Measurements from ENCODE around the gene TNS3.

TNS3 gene

DNA sequence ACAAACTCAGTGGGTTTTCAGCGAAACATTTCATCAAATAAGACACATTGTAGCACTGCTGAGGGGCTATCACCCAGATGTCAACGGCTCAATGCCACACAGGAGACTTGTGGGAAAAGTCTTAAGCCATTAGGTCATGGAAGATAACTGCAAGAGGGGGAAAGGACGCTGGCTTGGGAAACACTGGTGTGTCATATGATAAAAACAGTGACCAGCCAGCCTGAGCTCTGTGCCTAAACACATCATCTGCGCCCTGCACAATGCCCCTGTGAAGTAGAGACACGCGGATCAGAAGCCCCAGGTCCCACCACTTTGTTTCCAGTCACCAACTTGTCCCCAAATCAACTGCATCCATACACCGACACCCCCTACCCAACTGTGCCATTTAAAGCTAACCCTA lies 116.7 kb downstream of the TNS3 start:
- no peak for DNase-seq

DNA sequence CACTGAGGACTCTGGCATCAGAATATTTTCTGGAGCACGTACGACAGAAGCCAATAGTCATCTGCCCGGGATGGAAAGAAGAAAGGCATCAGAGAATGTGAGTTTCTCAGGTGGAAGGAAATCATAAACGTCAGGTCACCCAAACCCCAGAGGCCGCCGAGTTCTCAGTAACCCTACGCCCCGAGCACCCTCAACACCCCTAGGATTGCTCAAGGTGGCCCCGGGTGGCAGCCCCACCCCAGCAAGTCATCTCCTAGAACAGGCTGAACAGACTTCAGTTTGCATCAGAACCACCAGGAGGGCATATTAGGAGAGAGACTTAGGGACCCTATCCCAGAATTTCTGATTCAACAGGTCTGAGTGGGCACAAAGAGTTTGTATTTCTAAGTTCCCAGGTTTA lies 117.6 kb downstream of the TNS3 start:
- DNase-seq: no peak

DNA sequence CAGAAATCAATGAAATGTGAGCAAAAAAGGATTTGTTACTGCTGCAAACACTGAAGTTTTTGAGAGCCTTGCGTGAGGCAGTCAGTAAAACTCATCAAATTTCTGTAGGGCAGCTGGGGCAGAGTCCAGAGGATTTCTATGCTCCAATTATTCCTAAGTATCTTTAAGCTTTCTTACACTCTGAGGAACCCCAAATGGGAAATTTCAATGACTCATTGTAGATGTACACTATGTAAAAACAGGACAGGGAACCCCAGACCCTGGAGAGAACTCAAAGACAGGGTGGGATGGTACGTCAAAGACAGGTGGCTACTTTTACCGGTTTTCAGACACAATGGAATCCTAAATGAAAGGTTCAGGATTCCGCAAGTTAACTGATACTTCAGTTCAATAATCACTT lies 120.2 kb downstream of the TNS3 start:
- DNase-seq: no peak

DNA sequence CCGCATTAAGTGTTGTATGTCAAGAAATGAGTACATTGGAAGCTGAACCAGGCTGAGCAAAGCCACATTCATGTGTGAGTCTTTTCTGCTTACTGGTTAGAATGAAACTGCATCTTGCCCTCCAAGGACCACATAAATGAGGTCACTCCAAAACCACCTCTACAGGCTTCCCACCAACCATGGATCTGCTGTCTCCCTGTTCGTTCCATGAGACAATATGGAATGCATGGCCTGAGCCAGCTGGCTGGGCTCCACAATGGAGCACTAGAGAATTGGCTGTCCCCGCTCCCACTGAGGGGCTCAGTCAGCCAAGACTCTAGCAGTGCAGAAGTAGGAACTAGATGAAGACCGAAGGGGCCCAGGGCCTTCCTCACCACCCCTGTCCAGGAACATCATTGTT lies 120.8 kb downstream of the TNS3 start:
- DNase-seq: no peak

DNA sequence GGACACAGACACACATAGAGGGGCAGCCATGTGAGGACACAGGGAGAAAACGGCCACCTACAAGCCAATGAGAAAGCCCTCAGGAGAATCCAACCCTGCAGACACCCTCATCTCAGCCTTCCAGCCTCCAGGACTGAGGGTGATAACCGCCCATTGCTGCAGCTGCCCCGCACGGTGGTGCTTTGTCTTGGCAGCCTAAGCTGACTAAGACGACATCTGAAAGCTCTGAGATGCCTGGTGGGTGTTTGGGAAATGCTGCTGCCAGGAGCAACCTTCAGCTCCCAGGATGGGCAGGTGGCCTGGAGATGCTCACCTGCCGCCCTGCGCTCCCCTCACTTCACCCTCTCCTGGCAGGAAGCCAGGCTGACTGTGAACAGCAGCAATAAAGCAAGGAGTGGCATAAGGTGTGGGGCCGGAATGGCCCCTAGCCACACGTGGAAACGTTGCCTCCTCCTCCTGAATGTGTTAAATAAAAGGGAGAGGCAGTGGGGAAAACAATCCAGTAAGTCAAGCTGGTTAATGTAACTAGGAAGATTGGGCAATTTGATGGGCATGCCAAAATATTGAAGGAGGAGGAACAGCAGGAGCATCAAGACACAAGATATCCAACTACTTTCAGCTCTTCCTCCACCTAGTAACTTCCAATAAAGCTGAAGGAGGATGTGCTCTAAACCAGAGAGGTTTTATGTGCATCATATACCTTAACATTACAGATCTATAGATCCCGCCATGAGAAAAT lies 121.5 kb downstream of the TNS3 start:
- DNase-seq: no peak

DNA sequence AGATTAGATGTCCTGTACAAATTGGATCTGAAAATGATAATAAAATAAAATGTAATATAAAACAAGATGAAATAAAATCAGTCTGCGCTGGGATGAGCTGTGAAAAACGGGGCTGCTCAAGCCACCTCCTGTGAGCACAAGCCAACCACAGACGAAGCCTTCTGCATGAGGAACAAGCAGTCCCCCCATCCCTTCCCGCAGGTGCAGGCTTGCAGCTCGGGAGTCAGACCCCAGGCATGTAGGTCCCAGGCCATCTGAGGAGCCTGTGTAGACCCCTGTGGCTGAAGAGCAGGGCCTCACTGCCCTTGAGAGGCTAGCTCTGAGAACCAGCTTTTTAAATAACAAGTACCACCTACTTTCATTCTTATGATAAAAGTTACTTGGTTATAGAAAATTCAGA lies 123.4 kb downstream of the TNS3 start:
- DNase-seq: no peak

DNA sequence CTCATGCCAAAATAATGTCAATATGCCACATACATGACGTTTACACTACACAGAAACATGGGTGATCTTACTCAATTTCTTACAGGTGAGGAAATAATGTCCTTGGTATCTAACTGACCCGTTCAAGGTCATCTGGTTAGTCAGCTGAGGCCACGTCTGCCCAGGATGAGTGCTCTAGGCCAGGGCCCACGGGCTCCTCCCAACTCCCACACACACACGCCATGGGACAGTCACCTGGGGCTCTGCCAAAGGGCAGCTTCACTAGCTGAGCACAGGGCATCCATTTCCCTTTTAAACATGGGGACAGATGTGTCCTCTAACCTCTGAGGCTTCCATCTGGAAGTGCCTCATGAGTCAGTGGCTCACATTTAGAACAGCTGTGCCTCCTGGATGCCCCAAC lies 123.9 kb downstream of the TNS3 start:
- DNase-seq: no peak

DNA sequence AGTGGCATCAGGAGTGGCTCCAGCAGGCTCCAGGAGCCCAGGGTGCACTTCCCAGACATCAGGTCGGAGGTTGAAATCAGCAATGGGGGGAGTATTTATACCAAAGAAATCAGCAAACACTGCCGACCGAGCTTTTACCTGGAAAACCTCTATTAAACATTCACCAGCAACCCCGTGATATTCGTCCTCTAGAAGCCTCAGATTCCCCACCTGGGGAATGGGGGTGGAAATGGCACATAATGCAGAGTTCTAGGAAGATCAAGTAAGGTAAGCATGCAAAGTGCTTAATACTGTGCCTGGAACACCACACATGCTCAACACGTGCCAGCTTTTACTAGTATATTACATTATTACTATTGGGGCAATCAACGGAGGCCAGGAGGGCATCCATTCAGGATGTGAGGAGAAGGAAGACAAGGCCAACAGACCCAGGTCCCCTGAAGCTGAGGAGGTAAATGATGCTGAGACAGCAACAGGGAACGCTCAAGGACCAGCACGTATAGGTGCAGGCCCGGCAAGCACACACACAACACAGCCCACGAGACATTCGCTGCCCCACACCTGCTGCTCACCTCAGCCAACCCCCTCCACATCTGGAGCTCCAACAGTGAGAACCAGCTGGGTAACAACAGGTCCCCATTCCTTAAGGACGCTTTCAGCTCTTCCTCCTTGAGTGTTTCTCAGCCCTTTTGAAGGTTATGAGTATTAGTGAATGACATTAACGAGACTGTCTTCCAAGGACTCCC lies 125.5 kb downstream of the TNS3 start:
- no peak for DNase-seq

DNA sequence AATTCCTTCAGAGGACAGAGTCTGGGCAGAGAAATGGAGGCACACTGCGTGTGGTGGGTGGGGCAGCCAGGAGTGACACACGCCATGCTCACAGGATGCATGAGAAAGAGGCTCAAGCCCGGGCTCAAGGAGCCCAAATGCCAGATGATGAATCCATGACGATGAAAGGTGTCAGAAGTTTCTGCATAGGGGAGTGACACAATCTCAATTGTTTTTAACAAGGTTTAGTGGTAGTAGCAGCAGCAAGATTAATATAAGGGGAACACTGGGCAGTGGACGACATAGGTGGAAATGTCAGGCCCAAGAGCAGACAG lies 126.1 kb downstream of the TNS3 start:
- no peak for DNase-seq

DNA sequence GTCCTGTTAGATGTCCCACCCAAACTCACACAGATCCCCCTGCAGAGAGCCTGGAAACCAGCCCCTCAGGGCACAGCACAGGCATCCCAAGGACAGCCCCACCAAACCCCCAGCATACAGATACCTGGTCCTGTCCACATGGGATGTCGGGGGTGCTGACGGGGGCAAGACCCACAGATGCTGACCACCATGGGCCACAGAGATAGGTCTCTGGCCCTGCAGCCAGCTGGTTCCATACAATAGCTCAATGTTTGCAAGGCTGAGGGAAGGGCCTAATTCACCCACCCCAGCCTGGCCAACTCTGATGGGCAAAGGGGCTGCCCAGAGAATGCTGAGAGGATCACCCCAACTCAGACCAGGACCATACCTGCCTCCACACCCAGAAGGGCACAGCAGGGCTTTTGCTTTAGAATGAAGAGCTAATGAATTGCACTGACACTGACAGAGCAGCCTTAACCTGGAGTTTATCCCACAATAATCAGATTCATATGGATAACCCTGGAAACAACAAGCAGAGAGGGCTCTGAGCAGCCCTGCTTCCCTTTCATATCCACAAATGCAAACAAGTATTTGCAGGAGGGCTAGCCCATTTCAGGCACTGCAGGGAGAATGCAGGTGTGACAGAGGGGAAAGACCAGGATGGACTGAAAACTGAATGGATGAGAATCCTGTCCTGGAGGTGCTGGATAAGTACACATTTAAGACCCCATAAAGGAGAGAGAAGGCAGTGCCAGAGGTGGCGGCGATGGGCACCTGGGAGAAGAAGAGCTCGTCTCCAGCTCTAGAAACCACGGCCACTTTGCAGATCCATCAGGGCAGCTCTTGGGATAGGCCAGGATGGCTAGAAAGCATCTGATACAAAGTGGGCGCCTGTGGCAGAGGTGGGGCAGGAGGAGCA lies 126.7 kb downstream of the TNS3 start:
- DNase-seq: no peak

DNA sequence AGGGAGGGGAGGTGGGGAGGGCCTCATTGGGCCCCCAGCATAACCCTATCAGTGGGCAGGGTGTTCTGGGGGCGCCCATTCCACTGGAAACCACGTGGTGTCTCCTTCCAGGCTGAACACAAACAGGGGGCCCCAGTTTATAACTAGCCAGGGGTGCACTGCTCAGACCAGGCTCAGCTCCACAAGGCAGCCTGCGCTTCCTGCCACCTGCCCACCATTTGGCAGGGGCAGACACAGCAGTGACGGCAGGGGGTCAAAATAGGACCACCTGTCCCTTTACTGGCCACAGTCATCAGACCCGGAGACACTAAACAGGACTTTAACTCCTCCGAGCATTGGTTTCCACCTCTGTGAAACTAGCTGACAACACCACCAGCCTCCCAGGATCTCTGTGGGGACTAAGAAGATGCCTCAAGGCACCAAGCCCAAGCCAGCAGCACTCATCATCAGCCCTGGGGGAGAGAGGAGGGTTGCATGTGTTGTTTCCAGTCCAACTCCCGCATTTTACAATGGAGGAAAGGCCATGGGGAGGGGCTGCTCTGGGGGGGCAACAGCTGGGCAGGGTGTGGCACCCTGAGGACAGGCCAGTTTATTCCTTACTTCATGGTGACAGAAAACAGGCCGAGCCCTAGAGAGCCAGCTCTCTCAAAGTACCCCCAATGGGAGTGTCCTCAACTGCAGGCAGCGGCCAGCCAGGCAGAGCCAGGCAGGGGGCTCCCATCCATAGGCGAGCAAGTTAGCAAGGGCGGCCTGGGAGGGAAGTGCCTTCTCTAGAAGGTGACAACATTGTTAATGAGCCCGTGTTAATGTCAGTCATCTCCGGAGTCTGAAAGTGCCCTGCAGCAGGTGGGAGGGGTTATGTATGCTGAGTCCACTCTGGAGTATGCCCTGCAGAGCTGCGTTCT lies 127.6 kb downstream of the TNS3 start:
- no peak for DNase-seq

DNA sequence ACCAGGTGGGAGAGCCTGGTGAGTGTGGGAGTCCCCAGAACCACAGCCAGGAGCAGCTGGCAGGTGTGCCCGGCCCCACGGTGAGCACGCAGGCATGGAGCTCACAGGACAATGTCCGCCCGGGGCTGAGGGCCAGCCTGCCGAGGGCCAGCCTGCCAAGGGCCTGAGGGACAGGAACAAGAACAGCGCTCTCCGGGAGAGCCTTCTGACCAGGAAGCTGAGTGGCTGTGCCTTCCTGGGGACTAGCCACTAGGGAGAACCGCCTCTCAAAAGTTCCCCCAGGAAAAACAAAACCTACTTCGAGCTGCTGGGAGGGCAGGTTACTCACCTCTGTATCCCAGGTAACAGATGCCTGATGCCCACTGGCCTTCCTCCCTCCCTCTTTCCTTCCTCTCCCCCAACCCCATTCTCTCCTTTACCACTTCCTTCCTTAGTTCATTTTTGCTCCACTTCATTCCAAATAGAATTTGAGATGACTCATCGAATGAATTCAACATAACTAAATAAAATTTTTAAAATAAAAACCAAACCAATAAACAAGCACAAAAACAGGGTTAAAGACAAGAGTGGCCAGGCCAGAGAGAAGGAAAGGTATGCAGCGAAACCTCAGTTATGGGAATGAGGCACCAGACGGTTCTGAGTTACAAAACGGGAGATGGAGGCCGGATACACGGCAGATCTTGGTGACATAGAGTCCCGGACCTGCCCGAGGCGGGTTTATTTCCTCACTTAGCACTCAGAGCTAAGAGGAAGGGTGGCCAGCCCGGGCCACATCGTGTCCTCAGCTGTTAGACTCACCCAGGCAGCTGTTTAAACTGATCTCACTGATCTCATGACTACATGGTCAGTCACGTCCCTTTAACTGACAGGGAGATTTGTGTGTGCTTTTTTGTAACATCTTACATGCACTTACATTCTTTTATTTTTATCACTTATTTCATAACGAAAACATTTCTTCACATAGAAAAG lies 128.5 kb downstream of the TNS3 start:
- DNase-seq: no peak

DNA sequence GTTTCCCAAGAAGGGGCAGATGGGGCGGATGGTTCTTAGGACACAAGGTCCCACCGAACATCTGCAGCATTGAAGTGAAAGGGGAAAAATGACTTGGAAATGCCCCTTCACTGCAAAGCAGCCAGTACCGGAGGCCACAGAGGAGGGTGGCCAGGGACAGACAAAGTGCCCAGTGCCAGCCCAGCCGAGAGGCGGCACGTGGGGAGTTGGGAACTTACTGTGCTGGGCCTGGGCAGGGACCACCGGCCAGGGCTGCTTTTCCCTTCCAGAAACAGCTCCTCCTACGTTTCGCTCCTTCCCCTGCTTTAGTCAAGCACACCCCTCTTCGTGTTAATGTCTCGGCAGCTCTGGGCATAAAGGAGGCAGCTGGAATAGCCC lies 129.2 kb downstream of the TNS3 start:
- no peak for DNase-seq

DNA sequence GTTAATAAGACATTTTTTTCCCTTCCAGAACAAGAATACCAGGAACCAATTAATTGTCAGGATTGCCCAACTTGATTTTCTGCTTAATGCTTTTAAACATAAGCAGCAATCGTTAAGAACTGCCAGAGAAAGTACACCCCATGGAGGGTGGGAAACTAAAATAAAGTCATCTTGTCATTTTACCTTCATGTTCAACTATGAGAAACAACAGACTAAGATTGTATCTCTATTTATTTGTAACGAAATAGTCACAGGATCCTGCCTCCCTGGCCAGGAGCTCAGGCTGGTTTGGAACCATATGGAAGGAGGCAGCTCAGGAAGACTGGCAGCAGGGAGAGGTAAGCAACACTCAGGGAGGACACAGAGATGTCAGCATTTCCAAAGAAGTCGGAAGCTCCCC lies 129.6 kb downstream of the TNS3 start:
- no peak for DNase-seq

DNA sequence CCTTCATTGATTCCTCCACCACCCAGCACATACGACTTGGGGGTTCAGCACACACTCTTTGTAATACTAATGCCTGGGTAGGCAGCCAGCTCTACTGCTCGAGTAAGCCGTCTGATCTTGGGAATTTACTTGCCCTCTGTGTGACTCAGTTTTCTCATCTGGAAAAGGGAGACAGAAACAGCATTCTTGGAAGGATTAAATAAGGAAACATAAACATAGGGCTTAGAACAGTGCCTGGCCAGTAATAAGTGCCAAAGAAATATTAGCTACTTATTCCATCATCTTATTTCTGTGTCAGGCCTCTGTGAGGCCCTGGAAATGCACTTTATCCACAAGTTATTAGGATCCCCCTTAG lies 130.1 kb downstream of the TNS3 start:
- DNase-seq: no peak

DNA sequence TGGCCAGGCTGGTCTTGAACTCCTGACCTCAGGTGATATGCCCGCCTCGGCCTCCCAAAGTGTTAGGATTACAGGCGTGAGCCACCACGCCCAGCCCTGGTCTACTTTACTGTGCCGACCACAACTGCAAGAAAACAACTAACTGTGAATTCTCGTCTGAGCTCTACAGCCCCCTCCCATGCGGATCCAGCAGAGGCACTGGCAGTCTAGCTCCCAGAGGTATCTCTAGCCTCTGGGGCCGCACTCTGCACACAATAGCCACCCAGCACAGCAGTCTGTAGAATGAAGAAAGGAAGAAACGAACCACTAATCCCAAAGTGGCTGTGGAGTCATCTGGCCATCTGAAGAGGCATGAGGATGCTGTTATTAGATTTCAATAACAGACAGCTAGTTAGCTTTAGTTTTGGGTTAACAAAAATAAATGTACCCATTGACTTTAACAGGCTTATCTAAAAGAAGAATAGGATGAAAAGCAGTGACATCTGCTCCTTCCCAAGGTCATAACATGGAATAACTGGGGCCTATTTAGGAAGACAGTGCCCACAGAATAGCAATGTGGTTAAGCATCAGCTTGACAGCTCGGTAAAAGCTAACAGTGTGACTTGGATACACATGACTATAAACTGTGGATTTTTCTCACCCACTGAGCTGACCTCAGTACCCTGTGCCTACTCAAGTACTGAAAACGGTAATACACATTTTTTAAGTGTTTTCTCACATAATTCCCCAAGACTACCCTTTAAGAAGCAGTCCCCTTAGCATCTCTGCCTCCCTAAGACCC lies 131.9 kb downstream of the TNS3 start:
- DNase-seq: no peak

DNA sequence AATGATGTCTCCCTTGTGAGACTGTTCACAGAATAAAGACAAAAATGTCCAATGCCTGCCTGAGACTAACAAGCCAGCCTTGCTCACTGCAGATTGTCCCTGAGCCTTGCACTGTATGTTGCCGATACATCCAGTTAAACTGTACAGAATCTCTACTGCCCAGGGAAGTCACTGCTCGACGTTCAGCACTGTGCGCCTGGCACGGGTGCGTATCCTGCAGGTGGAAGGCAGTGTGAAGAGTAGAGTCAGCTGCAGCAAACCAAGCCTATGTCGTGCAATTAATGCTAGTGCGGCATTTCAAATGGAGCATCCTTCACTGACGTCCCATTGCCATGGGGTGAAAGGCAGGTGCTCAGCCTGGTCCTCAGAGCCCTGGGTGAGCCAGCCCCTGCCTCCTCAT lies 132.9 kb downstream of the TNS3 start:
- DNase-seq: no peak

DNA sequence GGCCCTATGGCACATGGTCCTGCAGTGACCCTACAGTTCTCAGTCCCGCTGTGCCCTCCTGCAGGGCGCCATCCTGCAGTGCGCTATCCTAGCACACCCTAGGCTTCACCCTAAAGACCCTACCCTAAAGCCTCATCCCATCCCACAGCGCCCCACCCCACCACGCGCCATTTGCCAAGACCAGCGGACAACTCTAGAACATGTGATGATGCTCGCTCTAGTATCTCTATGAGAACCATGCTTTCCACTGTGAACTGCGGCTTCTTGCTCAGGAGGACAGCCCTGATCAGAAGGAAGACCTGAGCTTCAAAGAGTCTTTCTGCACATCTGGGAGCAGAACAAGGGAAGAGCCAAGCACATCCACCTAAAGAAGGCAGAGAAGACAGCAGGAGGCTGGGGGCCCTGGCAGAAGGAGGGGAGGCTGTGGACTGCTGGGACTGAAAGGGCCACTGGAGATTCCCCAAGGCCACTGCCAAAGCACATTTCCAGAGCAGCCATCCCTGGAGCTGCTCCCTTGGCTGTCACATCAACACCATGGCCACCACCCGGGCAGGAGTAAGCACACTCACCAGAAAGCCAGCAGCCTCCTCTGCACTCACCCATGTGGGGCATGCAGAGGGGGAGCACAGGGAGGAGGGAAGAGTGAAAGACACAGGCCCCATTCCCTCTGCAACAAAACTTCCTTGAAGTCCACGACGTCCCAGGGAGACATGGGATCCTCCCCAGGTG lies 134.1 kb downstream of the TNS3 start:
- DNase-seq: no peak

DNA sequence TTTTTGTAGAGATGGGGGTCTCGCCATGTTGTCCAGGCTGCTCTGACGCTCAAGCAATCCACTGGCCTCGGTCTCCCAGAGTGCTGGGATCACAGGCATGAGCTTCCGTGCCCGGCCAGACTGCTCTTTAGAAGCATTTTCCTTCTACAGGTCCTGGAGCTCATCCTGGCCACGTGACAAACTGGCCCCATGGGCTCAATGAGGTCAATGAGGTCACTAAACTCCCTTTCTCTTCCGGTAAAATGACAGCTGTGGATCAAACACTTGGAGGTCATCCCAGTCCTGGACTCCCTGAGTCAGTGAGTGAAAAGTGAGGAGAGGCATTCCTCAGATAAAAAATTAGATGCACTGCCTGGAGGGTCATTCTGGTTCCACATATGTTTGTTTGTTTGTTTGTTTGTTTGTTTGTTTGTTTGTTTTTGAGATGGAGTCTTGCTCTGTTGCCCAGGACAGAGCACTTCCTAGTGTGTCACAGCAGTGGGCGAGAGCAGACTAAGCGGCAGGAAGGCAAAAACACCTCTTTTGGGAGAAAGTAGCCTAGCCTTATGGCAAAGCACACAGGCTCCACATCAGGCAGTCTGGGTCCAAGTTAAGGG lies 134.9 kb downstream of the TNS3 start:
- no peak for DNase-seq
